H1 (cell line): ENCODE results near the gene CST7. TPM values are rescaled to one million over a fixed set of nuclear protein-coding genes. Genes with fewer than 3 reads are reported as not detected.

Source experiments
- CTCF ChIA-PET: fragments of 300-600 bp; sonication (Branson Sonifier 250); formaldehyde crosslinking; loops from one replicate; lab custom pipeline; 2021; ENCODE audit not compliant: partially characterized antibody; lab: Charles Lee
- POLR2A ChIA-PET: fragments of 300-600 bp; sonication (Branson Sonifier 250); formaldehyde crosslinking; loops from one replicate; lab custom pipeline; 2021; ENCODE audit warnings: inconsistent platforms; ENCODE audit not compliant: partially characterized antibody; lab: Charles Lee
- DNase-seq, 2 experiments: peaks; one replicate each; pipeline versions ENCODE4 v3.0.0 to v3.0.0-alpha.2; 2010 to 2022; ENCODE audit warnings: low spot score in 2 of 2, low read depth in 1 of 2, mixed read lengths in 1 of 2
- FAIRE-seq: peaks from 2 replicates; lab custom pipeline; 2011; peaks lifted over from hg19 to GRCh38; lab: Jason Lieb, UNC
- H2AFZ ChIP-seq: 2 replicates; pipeline ENCODE4 v1.8.1; 2012; ENCODE audit warnings: low read length, inconsistent platforms
- H2AK5ac ChIP-seq: 2 replicates; pipeline ENCODE4 v1.6.1; 2013; ENCODE audit warnings: low read depth, low read length
- H2BK120ac ChIP-seq: replicated peaks from 2 replicates; pipeline ENCODE3; 2013; ENCODE audit warnings: low read depth, low read length, inconsistent platforms
- H2BK12ac ChIP-seq: 2 replicates; pipeline ENCODE4 v1.6.1; 2013; ENCODE audit warnings: low read depth, low read length
- H2BK15ac ChIP-seq: 2 replicates; pipeline ENCODE4 v1.6.1; 2013; ENCODE audit warnings: low read length
- H2BK20ac ChIP-seq: 2 replicates; pipeline ENCODE4 v1.6.1; 2013; ENCODE audit warnings: low read length
- H2BK5ac ChIP-seq: 2 replicates; pipeline ENCODE4 v1.6.1; 2013; ENCODE audit warnings: low read depth, low read length
- H3K14ac ChIP-seq: 2 replicates; pipeline ENCODE4 v1.6.1; 2013; ENCODE audit warnings: inconsistent platforms; ENCODE audit not compliant: insufficient read length
- H3K18ac ChIP-seq: 2 replicates; pipeline ENCODE4 v1.6.1; 2013; ENCODE audit warnings: low read length; ENCODE audit errors: extremely low read depth
- H3K23ac ChIP-seq: 2 replicates; pipeline ENCODE4 v1.6.1; 2013; ENCODE audit warnings: inconsistent platforms; ENCODE audit not compliant: insufficient read length
- H3K23me2 ChIP-seq: 2 replicates; pipeline ENCODE4 v1.6.1; 2013; ENCODE audit warnings: low read depth, low read length
- H3K27ac ChIP-seq: 2 replicates; pipeline ENCODE4 v1.6.1; 2011; ENCODE audit warnings: low read depth, low read length, inconsistent platforms
- H3K27me3 ChIP-seq, 4 experiments: replicated peaks in 1 of 4; 1 replicate in 1 of 4; 2 replicates in 3 of 4; pipeline versions ENCODE4 v1.6.1 to v1.8.1; 2011 to 2013; ENCODE audit warnings: low read length in 3 of 4, mild to moderate bottlenecking in 3 of 4, inconsistent platforms in 2 of 4, mixed read lengths in 2 of 4, moderate library complexity in 1 of 4; ENCODE audit not compliant: control insufficient read depth in 3 of 4, insufficient read depth in 3 of 4; ENCODE audit errors: extremely low read depth in 1 of 4
- H3K36me3 ChIP-seq, 4 experiments: 2 replicates each; pipeline versions ENCODE4 v1.6.1 to v1.8.1; 2011 to 2013; ENCODE audit warnings: mild to moderate bottlenecking in 4 of 4, low read length in 3 of 4, moderate library complexity in 2 of 4, control low read depth in 1 of 4, inconsistent platforms in 1 of 4; ENCODE audit not compliant: insufficient read depth in 4 of 4, control insufficient read depth in 2 of 4
- H3K4ac ChIP-seq: replicated peaks from 2 replicates; pipeline ENCODE3; 2013; ENCODE audit warnings: low read length, low read depth, mixed read lengths, inconsistent platforms; ENCODE audit not compliant: insufficient read length
- H3K4me1 ChIP-seq, 4 experiments: replicated peaks in 1 of 4; 1 replicate in 1 of 4; 2 replicates in 3 of 4; pipeline versions ENCODE4 v1.6.1 to v1.8.1; 2011 to 2013; ENCODE audit warnings: low read length in 3 of 4, inconsistent platforms in 2 of 4, mixed read lengths in 1 of 4; ENCODE audit not compliant: insufficient read depth in 4 of 4, control insufficient read depth in 3 of 4
- H3K4me2 ChIP-seq, 2 experiments: 2 replicates each; pipeline versions ENCODE4 v1.6.1 to v1.8.1; 2011 to 2013; ENCODE audit warnings: low read depth in 2 of 2, low read length in 2 of 2, control low read depth in 1 of 2, inconsistent platforms in 1 of 2, mild to moderate bottlenecking in 1 of 2; ENCODE audit not compliant: insufficient read depth in 1 of 2
- H3K4me3 ChIP-seq, 4 experiments: fragments of 200-600, 300-600 bp in 1 of 4; sonication (generic), shearing (Covaris generic), sonication (Bioruptor Twin) in 1 of 4; 2 replicates each; pipeline versions ENCODE4 v1.5.1 to v1.8.1; 2011 to 2016; ENCODE audit warnings: low read length in 4 of 4, low read depth in 3 of 4, control low read depth in 2 of 4, inconsistent platforms in 2 of 4, mild to moderate bottlenecking in 2 of 4, mixed read lengths in 1 of 4, moderate library complexity in 1 of 4; ENCODE audit not compliant: insufficient read depth in 2 of 4; ENCODE audit errors: extremely low read depth in 1 of 4
- H3K56ac ChIP-seq: replicated peaks from 2 replicates; pipeline ENCODE3; 2013; ENCODE audit warnings: low read depth, mild to moderate bottlenecking, mixed read lengths, low read length, inconsistent platforms; ENCODE audit not compliant: insufficient read length
- H3K79me1 ChIP-seq: 2 replicates; pipeline ENCODE4 v1.6.1; 2013; ENCODE audit warnings: low read depth, low read length, control low read depth
- H3K79me2 ChIP-seq, 2 experiments: 2 replicates each; pipeline versions ENCODE4 v1.6.1 to v1.8.1; 2012 to 2013; ENCODE audit warnings: low read length in 2 of 2, mild to moderate bottlenecking in 2 of 2, inconsistent platforms in 1 of 2; ENCODE audit not compliant: insufficient read depth in 2 of 2, control insufficient read depth in 1 of 2
- H3K9ac ChIP-seq, 4 experiments: replicated peaks in 1 of 4; 1 replicate in 1 of 4; 2 replicates in 3 of 4; pipeline versions ENCODE4 v1.6.1 to v1.8.1; 2011 to 2013; ENCODE audit warnings: low read depth in 3 of 4, low read length in 3 of 4, control low read depth in 2 of 4, mild to moderate bottlenecking in 2 of 4, moderate library complexity in 2 of 4, inconsistent platforms in 1 of 4; ENCODE audit errors: extremely low read depth in 1 of 4
- H3K9me3 ChIP-seq, 2 experiments: 2 replicates each; pipeline versions ENCODE4 v1.6.1 to v1.8.1; 2012 to 2013; ENCODE audit warnings: mild to moderate bottlenecking in 2 of 2, moderate library complexity in 2 of 2, control low read depth in 1 of 2, inconsistent platforms in 1 of 2, low read depth in 1 of 2, low read length in 1 of 2, mixed read lengths in 1 of 2; ENCODE audit not compliant: insufficient read depth in 2 of 2
- H4K20me1 ChIP-seq, 2 experiments: replicated peaks in 1 of 2; 2 replicates each; pipeline versions ENCODE3 to v1.8.1; 2011 to 2013; ENCODE audit warnings: inconsistent platforms in 2 of 2, low read length in 2 of 2, mild to moderate bottlenecking in 1 of 2; ENCODE audit not compliant: insufficient read depth in 2 of 2, control insufficient read depth in 1 of 2
- H4K5ac ChIP-seq: 2 replicates; pipeline ENCODE4 v1.6.1; 2013; ENCODE audit warnings: low read length, low read depth, mixed read lengths, inconsistent platforms; ENCODE audit not compliant: insufficient read length
- H4K8ac ChIP-seq: 2 replicates; pipeline ENCODE4 v1.8.0; 2013; ENCODE audit warnings: mild to moderate bottlenecking, moderate library complexity, low read length, inconsistent platforms; ENCODE audit not compliant: insufficient read depth; ENCODE audit errors: extremely low read depth
- H4K91ac ChIP-seq: replicated peaks from 2 replicates; pipeline ENCODE3; 2013; ENCODE audit warnings: low read length, mixed read lengths, inconsistent platforms; ENCODE audit not compliant: insufficient read length
- ASH2L ChIP-seq: fragments of 200-600, 300-600 bp; sonication (generic); IDR thresholded peaks from one replicate; pipeline ENCODE4 v1.7.1; 2017; ENCODE audit warnings: low read length
- CBX5 ChIP-seq: fragments of 300-800, 300-1000 bp; sonication (generic); IDR thresholded peaks from 2 replicates; pipeline ENCODE4 v1.7.1; 2016; ENCODE audit warnings: antibody characterized with exemption, low read length, low read depth
- EZH2 ChIP-seq: fragments of 200-600 bp; sonication (generic); IDR thresholded peaks from 2 replicates; pipeline ENCODE4 v1.7.1; 2012; ENCODE audit warnings: low read depth, mild to moderate bottlenecking, moderate library complexity, low read length, inconsistent platforms; ENCODE audit not compliant: severe bottlenecking
- GTF2F1 ChIP-seq: IDR thresholded peaks from 2 replicates; pipeline ENCODE4 v1.6.1; 2012; ENCODE audit warnings: low read depth, low read length, improper control_type of control experiment, borderline replicate concordance
- KDM5A ChIP-seq: fragments of 200-600 bp; IDR thresholded peaks from 2 replicates; pipeline ENCODE4 v1.7.1; 2012; ENCODE audit warnings: mild to moderate bottlenecking, low read length, inconsistent platforms, mixed read lengths
- NANOG ChIP-seq: IDR thresholded peaks from 2 replicates; pipeline ENCODE4 v1.6.1; 2011; ENCODE audit warnings: low read length, low read depth, mild to moderate bottlenecking, inconsistent platforms; ENCODE audit not compliant: insufficient read depth, poor library complexity, severe bottlenecking
- POU5F1 ChIP-seq: IDR thresholded peaks from 2 replicates; pipeline ENCODE4 v1.6.1; 2011; ENCODE audit warnings: low read depth, mild to moderate bottlenecking, low read length, moderate library complexity
- SP4 ChIP-seq: IDR thresholded peaks from 2 replicates; pipeline ENCODE4 v1.6.1; 2012; ENCODE audit warnings: low read length, inconsistent platforms
- WGBS, 2 experiments: shearing (Covaris generic) in 1 of 2; methylation state at CpG; one replicate each; pipeline versions ENCODE4 v1.1.6 to v1.1.7; 2013 to 2015; ENCODE audit warnings: low lambda C conversion rate in 2 of 2, mixed read lengths in 2 of 2, inconsistent platforms in 1 of 2, low coverage in 1 of 2, missing lambda C conversion rate in 1 of 2; ENCODE audit not compliant: insufficient replicate concordance in 2 of 2, insufficient coverage in 1 of 2, insufficient read length in 1 of 2; ENCODE audit errors: extremely low coverage in 1 of 2, missing lambda C conversion rate in 1 of 2; 5-methylcytosine and 5-hydroxymethylcytosine counted together
- polyA plus RNA-seq, 7 experiments: library from polyadenylated mRNA; depleted of rRNA in 3 of 7; stranded (reverse) in 5 of 7; unstranded in 2 of 7; fragments of >200 nt in 5 of 7; fragments of 200-250 nt in 2 of 7; gene quantifications; 1 replicate in 5 of 7; 2 replicates in 1 of 7; 4 replicates in 1 of 7; pipeline versions ENCODE4 v1.2.1 to v1.2.3, GENCODE V29; 2011 to 2013; ENCODE audit warnings: missing spikeins in 2 of 7, mixed read lengths in 2 of 7
- total RNA-seq: library from RNA; stranded (reverse); fragmentation: NEBNext Ultra II Directional; extraction: Animal tissue kit (Norgen Biotek cat#: 25700); gene quantifications from 2 replicates; pipeline ENCODE4 v1.2.1, GENCODE V29; 2021
- TF ChIP-seq, protein P1 (sequence below): IDR thresholded peaks from 2 replicates; pipeline ENCODE4 v1.6.1; 2011; ENCODE audit warnings: low read length, improper control_type of control experiment

CST7 gene
- total and polyA plus RNA-seq, 2 of the 8 experiments (the other 6 are each of a cell fraction or from before 2014, with no cell fraction given) = not detected

DNA sequence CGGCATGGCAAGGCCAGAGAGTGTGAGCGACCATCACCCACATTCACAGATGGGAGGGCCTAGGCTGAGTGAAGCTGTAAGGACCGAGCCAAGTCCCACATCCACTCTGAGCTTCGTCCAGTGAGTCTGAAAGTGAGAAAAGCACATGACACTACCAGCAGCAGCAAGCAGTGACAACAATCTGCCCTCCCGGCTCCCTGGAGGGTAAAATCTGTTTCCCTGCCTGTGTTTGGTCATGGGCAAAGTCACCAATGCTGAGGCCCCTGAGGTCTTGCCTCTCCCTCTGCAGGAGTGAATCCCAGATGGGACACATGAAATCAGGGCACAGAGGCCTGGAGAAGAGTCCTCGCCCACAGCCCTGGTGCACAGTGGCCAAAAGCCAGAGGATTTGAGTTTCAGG, 6.4 kb upstream of the CST7 start:
- H4K8ac ChIP-seq = no peak overlapping the region
- H3K56ac ChIP-seq = no peak overlapping the region
- H3K4me3 ChIP-seq = no peak overlapping the region
- POLR2A ChIA-PET = interaction anchor here (1.0 kb wide), 1 partner anchor 12 kb away, joined by 3 read pairs; no protein-coding TSS in a partner anchor
- no peak overlapping the region for H2BK20ac ChIP-seq
- H3K4me1 ChIP-seq = no peaks in the 10 kb centered on the region
- 81% methylated on average over 6 of the region's 6 CpGs; no CpG with 5 or more reads in 1 of the 2 experiments for WGBS, 2 experiments
- no peaks in the 10 kb centered on the region for H3K79me1 ChIP-seq
- H3K9ac ChIP-seq = no peak overlapping the region
- no peak overlapping the region for H3K14ac ChIP-seq
- no peaks in the 10 kb centered on the region for H3K27me3 ChIP-seq
- 0 out of 4 replicates have a peak, but pooled peaks cover 0 to 9% of the 10 kb centered on the region in 2 experiments for H3K9me3 ChIP-seq
- H4K20me1 ChIP-seq = no peaks in the 10 kb centered on the region
- no peaks in the 10 kb centered on the region for H3K23me2 ChIP-seq
- no peak overlapping the region for H3K4me2 ChIP-seq
- FAIRE-seq (no peak), DNase-seq (peak in 1 of 2 experiments; percentile 20)
- no peak overlapping the region for H2AK5ac ChIP-seq
- H3K36me3 ChIP-seq = no peaks in the 10 kb centered on the region
- H2BK120ac ChIP-seq = no peak overlapping the region
- H3K18ac ChIP-seq = no peak overlapping the region
- CTCF ChIA-PET = interaction anchor here (0.9 to 3.6 kb wide), 2 partner anchors 12 to 841 kb away, joined by 3 to 16 read pairs; no protein-coding TSS in a partner anchor
- H2BK5ac ChIP-seq = no peak overlapping the region
- no peak overlapping the region for H3K23ac ChIP-seq
- no peak overlapping the region for H2AFZ ChIP-seq
- no peak overlapping the region for H2BK12ac ChIP-seq
- no peak overlapping the region for H4K91ac ChIP-seq
- H4K5ac ChIP-seq = no peak overlapping the region
- H2BK15ac ChIP-seq = no peak overlapping the region
- H3K4ac ChIP-seq = no peak overlapping the region
- no peaks in the 10 kb centered on the region for H3K79me2 ChIP-seq
- H3K27ac ChIP-seq = no peak overlapping the region
- TF ChIP-seq EZH2 (no peak), CBX5 (no peak), ASH2L (no peak), POU5F1 (no peak), SP4 (no peak), KDM5A (no peak), NANOG (no peak), GTF2F1 (no peak)
- TF ChIP-seq, protein P1, sequence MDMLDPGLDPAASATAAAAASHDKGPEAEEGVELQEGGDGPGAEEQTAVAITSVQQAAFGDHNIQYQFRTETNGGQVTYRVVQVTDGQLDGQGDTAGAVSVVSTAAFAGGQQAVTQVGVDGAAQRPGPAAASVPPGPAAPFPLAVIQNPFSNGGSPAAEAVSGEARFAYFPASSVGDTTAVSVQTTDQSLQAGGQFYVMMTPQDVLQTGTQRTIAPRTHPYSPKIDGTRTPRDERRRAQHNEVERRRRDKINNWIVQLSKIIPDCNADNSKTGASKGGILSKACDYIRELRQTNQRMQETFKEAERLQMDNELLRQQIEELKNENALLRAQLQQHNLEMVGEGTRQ = no peak
